Measurements from ENCODE around the gene GORAB. TPM values are rescaled to one million over a fixed set of nuclear protein-coding genes. Genes with fewer than 3 reads are reported as not detected.

The GORAB gene
- total and polyA plus RNA-seq, 10 of the 15 experiments (the other 5 are each of a cell fraction or from before 2014, with no cell fraction given) = 5.5 to 38.6 (median 10.3) TPM

GRCh38 chr1:170503665-170504064, 28.3 kb upstream of the GORAB start:
- TF ChIP-seq IRF5 (IDR thresholded peaks at IDR 0.05; ENCODE audit: borderline replicate concordance) (no peak), CHD4 (IDR thresholded peaks at IDR 0.05) (no peak), SREBF1 (IDR thresholded peaks at IDR 0.05; ENCODE audit: low read length) (no peak), BACH1 (IDR thresholded peaks at IDR 0.05; ENCODE audit: borderline replicate concordance) (no peak), TCF12 (IDR thresholded peaks at IDR 0.05; ENCODE audit: low read depth, low read length) (no peak), POLR2AphosphoS2 (IDR thresholded peaks at IDR 0.05; ENCODE audit: low read depth, low read length) (no peak), NRF1 (conservative IDR thresholded peaks at IDR 0.05; ENCODE audit: low read depth, low read length) (no peak), SIN3A (IDR thresholded peaks at IDR 0.05; ENCODE audit: low read depth, low read length) (no peak), MEF2B (IDR thresholded peaks at IDR 0.05; ENCODE audit: partially characterized antibody, poor library complexity, severe bottlenecking) (no peak), HDAC6 (IDR thresholded peaks at IDR 0.05; ENCODE audit: unreplicated experiment) (no peak)
- TF ChIP-seq, protein P1, sequence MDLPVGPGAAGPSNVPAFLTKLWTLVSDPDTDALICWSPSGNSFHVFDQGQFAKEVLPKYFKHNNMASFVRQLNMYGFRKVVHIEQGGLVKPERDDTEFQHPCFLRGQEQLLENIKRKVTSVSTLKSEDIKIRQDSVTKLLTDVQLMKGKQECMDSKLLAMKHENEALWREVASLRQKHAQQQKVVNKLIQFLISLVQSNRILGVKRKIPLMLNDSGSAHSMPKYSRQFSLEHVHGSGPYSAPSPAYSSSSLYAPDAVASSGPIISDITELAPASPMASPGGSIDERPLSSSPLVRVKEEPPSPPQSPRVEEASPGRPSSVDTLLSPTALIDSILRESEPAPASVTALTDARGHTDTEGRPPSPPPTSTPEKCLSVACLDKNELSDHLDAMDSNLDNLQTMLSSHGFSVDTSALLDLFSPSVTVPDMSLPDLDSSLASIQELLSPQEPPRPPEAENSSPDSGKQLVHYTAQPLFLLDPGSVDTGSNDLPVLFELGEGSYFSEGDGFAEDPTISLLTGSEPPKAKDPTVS (IDR thresholded peaks at IDR 0.05; ENCODE audit: low read depth, low read length) = no peak
- TF ChIP-seq, protein P2, sequence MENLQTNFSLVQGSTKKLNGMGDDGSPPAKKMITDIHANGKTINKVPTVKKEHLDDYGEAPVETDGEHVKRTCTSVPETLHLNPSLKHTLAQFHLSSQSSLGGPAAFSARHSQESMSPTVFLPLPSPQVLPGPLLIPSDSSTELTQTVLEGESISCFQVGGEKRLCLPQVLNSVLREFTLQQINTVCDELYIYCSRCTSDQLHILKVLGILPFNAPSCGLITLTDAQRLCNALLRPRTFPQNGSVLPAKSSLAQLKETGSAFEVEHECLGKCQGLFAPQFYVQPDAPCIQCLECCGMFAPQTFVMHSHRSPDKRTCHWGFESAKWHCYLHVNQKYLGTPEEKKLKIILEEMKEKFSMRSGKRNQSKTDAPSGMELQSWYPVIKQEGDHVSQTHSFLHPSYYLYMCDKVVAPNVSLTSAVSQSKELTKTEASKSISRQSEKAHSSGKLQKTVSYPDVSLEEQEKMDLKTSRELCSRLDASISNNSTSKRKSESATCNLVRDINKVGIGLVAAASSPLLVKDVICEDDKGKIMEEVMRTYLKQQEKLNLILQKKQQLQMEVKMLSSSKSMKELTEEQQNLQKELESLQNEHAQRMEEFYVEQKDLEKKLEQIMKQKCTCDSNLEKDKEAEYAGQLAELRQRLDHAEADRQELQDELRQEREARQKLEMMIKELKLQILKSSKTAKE (IDR thresholded peaks at IDR 0.05; ENCODE audit: low read depth, poor library complexity, severe bottlenecking) = no peak
- TF ChIP-seq, protein P3, sequence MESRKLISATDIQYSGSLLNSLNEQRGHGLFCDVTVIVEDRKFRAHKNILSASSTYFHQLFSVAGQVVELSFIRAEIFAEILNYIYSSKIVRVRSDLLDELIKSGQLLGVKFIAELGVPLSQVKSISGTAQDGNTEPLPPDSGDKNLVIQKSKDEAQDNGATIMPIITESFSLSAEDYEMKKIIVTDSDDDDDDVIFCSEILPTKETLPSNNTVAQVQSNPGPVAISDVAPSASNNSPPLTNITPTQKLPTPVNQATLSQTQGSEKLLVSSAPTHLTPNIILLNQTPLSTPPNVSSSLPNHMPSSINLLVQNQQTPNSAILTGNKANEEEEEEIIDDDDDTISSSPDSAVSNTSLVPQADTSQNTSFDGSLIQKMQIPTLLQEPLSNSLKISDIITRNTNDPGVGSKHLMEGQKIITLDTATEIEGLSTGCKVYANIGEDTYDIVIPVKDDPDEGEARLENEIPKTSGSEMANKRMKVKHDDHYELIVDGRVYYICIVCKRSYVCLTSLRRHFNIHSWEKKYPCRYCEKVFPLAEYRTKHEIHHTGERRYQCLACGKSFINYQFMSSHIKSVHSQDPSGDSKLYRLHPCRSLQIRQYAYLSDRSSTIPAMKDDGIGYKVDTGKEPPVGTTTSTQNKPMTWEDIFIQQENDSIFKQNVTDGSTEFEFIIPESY (IDR thresholded peaks at IDR 0.05) = no peak
- in situ Hi-C loops (cut with MboI) (no loop called here), intact Hi-C loops (cut with micrococcal nuclease; ENCODE audit: unreplicated experiment) (no loop called here)
- no peaks in the 10 kb centered on the region for H3K9me3 ChIP-seq (replicated peaks; ENCODE audit: control insufficient read depth, insufficient read depth, low read length)
- ChIA-PET POLR2A (interaction anchor here (1.1 kb wide), 1 partner anchor 13 kb away, joined by 3 read pairs; no protein-coding TSS in a partner anchor), CTCF (no interaction called here), RAD21 (ENCODE audit: unreplicated experiment) (no interaction called here), SMC1A (ENCODE audit: uncharacterized antibody, unreplicated experiment) (interaction anchor here (1.1 to 2.6 kb wide), 3 partner anchors 9 to 127 kb away, joined by 3 to 10 read pairs (median 3); no protein-coding TSS in a partner anchor)
- no peak overlapping the region for H3K27ac ChIP-seq (ENCODE audit: control insufficient read depth, insufficient read depth)
- FAIRE-seq (peak; percentile 41), DNase-seq (ENCODE audit: low read depth, low spot score) (no peak), ATAC-seq (no peak)
- H3K4me3 ChIP-seq = no peak overlapping the region
- 0% methylated on average over 1 of the region's 1 CpG for WGBS (ENCODE audit: insufficient coverage, insufficient replicate concordance, low lambda C conversion rate, missing lambda C conversion rate)
- H3K27me3 ChIP-seq (replicated peaks in 1 of 2; ENCODE audit: control insufficient read depth in 2 of 2, insufficient read depth in 2 of 2, low read length in 1 of 2) = no peaks in the 10 kb centered on the region; a peak in 1 of 4 replicates
- no peaks in the 10 kb centered on the region for H3K4me1 ChIP-seq (ENCODE audit: control insufficient read depth, insufficient read depth, low read length)
- no peak overlapping the region for H3K9ac ChIP-seq (ENCODE audit: control insufficient read depth, insufficient read depth, low read length)
- H2AFZ ChIP-seq (ENCODE audit: control insufficient read depth, low read depth, low read length) = no peak overlapping the region
- H4K20me1 ChIP-seq (ENCODE audit: control insufficient read depth, insufficient read depth) = no peaks in the 10 kb centered on the region
- H3K4me2 ChIP-seq (ENCODE audit: control insufficient read depth, insufficient read depth) = no peak overlapping the region
- H3K36me3 ChIP-seq (ENCODE audit: control insufficient read depth in 2 of 2, insufficient read depth in 2 of 2, low read length in 1 of 2) = no peaks in the 10 kb centered on the region
- no peaks in the 10 kb centered on the region for H3K79me2 ChIP-seq (ENCODE audit: control insufficient read depth, insufficient read depth, low read length)
- no TSS peak for BruUV-seq (replicated peaks)
